GM12874 (cell line): ENCODE data around the gene CPA3.

Experiments
- TF ChIP-seq, protein P1 (sequence below): IDR thresholded peaks from 2 replicates; pipeline ENCODE4 v1.5.1; 2011; ENCODE audit warnings: low read depth, mild to moderate bottlenecking, control low read depth, low read length, moderate library complexity; ENCODE audit not compliant: insufficient read depth

CPA3 gene

DNA sequence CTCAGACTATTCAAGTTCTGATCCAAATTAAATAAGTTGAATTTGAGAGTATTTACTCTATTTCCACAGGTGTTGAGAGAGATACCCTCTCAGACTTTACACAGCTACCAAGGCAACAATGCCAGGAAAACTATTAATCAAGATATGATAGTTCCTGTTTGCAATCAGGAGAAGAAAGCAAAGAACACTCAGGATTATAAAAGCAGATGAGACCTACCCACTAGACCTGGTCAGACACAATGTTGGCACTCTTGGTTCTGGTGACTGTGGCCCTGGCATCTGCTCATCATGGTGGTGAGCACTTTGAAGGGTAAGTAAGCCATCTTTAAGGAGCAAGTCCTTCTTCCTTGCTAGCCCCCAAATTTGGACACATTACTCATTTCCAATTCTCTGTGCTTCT is 37.5 kb upstream of the CPA3 start, which contains the start of gene CPB1:
CPB1 (plus strand) TSS at position 227 of the 400 bp plus-strand sequence; CDS start at position 240, 13 bp downstream.
- TF ChIP-seq, protein P1, sequence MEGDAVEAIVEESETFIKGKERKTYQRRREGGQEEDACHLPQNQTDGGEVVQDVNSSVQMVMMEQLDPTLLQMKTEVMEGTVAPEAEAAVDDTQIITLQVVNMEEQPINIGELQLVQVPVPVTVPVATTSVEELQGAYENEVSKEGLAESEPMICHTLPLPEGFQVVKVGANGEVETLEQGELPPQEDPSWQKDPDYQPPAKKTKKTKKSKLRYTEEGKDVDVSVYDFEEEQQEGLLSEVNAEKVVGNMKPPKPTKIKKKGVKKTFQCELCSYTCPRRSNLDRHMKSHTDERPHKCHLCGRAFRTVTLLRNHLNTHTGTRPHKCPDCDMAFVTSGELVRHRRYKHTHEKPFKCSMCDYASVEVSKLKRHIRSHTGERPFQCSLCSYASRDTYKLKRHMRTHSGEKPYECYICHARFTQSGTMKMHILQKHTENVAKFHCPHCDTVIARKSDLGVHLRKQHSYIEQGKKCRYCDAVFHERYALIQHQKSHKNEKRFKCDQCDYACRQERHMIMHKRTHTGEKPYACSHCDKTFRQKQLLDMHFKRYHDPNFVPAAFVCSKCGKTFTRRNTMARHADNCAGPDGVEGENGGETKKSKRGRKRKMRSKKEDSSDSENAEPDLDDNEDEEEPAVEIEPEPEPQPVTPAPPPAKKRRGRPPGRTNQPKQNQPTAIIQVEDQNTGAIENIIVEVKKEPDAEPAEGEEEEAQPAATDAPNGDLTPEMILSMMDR: no peak

DNA sequence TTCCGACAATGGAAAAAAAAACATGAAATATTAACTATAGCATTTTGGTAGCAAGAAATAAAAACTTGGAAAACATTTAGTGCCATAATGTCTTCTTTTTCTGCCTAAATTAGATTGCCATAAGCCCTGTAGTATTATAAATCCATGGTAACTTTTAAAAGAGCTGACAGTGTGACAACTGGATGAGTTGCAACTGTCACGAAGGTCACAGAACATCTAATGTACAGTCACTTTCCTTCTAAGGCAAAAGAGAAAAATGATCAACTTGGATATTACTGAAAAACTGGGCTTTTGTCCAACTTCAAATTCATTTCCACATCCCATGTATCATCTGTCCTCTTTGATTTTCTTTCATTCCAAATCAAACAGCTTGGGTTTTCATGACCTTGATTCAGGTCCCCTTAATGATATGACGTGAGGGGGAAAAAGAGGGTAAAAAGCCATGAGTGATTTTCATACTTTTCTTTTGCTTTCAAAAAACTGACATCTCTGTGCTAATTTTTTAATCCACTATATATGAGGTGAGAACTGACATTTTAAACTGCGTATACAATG is 36.9 kb upstream of the CPA3 start:
- TF ChIP-seq, protein P1: no peak

DNA sequence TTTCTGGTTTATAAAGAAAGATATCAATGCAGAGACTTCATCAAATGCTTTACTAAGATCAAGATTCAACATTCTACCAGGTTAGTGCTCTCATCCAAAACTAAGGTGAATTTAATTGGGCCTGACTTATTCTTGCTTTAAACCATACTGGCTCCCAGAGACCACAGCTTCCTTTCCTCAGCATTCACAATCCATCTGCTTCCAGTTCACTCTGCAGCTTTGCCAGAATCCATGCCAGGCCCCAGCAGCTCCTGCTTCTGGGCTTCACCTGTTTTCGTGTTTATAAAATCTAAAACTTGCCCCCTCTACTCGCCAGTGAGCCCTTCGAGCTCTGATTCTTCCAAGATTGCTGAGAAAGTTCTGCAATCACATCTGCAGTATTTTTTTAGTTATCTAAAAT is 35.2 kb upstream of the CPA3 start:
- TF ChIP-seq, protein P1: no peak

DNA sequence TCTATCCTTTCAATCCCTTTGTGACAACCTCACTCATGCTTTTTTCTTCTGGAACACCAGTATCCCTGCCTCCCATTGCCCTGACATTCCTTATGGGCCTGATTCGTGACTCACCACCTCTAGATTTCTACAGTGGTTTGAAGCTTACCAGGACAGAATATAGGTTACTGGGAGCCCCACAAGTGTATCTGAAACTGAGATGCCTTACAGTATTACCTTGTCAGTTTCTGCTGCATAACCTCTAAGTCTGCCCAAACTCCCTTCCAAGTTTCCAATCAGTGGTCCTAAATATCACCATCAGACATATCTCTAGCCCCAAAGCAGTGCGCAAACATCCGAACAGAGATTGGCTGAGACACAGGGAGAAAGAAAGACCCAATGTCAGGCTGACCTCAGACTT is 31.9 kb upstream of the CPA3 start:
- TF ChIP-seq, protein P1: no peak

DNA sequence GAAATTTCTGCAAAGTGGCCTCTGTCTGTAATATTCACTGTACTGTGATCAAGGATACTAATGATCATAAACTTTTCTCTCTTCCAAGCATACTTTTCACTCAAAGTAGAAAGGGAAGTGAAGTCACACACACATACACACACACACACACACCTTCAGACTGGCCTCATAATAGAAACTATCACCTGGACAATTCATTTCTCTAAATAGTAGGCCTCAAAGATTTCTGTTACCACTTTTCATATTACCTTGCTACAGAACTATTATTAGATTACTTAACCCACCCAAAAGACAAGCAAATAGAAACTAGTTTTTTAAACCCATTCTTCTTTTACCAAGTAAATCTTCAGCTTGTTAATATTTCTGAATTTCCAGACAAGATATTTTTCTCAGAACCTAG is 25.3 kb upstream of the CPA3 start:
- TF ChIP-seq, protein P1: no peak

DNA sequence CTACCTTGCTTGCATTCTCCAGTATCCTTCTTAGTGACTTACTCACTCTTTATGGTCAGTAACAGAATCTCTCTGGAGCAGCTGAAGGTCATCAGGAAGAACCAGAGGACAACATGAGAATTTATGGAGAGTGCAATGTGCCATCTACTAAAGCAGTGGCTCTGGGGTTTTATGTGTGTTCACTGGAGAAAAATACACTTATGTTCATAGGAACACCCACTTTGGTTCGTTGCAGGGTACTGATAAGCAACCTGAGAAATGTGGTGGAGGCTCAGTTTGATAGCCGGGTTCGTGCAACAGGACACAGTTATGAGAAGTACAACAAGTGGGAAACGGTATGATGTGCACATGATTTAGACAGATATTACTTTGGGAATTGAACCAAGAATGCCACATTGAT is 24.6 kb upstream of the CPA3 start:
- TF ChIP-seq, protein P1: no peak

DNA sequence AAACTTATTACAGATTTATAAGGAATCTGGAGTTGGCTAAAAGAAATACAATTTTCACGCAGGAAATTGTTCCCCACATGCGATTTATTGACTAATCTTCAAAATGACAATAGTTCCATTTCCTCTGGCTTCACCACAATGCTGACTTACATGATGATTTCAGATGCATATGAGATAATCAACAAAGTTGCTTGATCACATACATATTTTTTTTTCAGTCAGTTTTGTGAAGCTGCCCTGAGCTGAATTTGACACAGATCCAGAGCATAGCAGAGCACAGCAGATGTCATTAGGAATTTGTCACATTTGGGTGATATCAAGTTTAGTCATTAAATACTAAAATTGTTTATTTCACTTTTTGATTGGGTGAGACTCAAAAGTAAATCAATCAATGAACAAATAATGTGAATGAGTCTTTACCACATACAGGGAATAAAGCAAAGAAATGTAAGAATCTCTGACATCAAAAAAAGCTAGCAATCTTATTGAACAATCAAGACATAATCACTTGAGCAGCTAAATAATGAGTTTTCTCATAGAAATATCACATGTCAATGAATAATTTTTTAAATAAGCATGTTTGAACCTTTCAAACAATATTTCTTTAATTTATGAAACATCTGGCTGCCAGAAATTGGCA is 19.2 kb upstream of the CPA3 start:
- TF ChIP-seq, protein P1: no peak
